Measurements from ENCODE around the gene ARHGAP26.

The ARHGAP26 gene

DNA sequence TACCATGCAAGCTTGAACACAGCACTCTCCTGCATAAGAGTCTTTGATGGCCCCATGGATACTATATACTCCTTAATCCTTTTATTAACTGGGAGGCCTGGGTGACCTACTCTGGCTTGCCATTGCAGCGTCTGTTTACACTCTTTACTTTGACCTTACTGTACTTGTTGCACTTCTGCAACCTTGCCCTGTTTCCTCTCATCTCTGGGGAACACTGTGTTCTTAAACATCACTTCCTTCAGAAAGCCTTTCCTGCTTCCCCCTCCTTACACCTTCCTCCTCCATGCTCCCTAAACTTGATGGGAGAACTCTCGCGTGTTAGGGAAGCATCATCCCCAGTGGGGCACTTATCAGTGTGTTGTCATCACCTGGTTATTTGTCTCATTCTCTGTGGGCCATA lies 411.0 kb downstream of the ARHGAP26 start:
- DNase-seq (ENCODE audit: low read depth in 2 of 2), result no peak

DNA sequence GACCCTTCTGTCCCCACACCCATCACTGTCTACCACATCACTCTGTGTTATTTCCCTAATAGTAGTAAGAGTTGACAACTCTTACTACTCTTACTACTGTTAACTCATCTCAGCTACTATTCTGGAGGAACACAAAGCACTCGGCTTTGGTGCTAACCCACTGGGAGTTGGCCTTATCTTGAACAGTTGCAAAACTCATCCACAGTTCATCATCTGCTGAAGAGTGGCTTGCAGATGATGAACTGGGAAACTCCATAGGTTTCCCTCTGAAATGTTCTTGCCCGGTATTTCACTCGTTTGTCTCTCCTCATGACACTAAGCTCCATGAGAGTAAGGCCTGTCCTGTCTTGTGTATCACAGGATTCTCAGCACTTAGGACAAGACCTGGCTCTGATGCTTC lies 411.9 kb downstream of the ARHGAP26 start:
- no peak for DNase-seq (ENCODE audit: low read depth in 2 of 2)

DNA sequence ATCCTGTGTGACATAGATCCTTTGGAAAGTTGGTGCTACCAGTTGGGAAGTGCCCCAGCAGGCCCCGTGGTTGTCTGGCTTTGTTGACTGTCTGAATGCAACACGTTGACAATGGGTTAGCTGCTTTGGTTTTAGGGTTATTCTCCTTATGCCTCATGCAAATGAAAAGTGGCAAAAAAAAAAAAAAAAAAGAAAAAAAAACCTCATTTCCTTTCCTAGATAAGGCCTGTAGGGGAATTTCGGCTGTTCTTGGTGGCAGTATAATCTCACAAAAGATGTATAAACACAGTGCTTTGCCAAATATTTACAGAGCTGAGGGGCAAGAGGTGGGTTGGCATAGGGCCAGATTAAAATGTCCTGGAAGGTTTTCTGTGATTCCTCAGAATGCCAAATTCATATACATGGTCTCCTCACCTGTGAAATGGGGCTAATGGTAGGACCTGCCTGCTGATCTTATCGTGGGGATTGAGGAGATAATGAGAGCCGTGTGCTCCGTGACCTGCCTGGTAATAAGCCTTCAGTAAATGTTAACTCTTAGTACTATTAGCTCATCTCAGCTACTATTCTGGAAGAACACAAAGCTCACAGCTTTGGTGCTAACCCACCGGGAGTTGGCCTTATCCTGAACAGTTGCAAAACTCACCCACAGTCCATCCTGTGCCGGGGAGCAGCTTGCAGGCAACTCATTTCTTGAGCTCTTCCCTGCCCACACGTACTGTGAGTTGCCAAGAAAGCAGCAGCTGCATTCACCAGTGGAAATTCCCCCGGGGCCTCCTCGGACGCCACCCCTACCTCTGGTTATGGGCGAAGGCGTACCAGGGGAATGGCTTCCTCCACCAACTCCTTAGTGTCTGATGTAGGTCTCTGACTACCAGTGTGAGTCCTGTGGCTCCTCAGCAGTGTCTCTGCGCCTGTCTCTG lies 413.0 kb downstream of the ARHGAP26 start:
- no peak for DNase-seq (ENCODE audit: low read depth in 2 of 2)

DNA sequence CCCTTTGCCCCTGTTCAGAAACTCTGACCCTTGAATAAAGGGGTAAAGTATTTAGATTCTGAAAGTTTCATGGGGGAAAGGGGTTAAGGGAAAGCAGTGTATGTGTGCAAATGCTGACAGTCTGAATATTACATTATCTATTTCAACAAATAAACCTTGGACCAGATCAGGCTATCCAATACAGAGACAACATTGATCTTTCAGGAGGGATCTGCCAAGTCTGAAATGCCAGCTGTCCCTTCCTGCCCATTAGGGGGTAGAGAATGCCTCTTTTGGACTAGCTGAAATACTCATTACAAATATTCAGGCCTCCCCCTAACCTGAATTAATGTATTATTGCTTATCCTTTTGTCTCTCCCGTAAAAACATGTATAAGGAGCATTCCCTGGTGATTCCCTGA lies 413.8 kb downstream of the ARHGAP26 start:
- DNase-seq (ENCODE audit: low read depth in 2 of 2), result no peak

DNA sequence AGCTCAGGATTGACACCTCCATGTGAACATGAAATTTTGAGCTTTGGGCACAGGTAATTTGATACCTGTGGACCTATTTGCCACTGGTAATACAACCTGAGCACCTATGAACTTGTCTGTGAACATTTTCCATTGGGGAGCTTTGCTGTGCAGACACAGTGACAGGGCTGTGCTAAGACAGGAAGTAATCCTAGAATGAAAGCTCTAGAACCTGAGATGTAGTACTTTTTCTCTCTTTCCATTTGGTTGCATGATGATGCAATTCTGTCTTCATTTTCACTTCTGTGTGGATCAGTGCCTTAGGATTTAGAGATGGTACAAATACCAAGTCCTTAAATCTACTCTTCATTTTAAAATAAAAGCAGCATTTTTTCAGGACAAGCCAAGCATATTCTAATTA lies 416.4 kb downstream of the ARHGAP26 start:
- DNase-seq (ENCODE audit: low read depth in 2 of 2), result no peak

DNA sequence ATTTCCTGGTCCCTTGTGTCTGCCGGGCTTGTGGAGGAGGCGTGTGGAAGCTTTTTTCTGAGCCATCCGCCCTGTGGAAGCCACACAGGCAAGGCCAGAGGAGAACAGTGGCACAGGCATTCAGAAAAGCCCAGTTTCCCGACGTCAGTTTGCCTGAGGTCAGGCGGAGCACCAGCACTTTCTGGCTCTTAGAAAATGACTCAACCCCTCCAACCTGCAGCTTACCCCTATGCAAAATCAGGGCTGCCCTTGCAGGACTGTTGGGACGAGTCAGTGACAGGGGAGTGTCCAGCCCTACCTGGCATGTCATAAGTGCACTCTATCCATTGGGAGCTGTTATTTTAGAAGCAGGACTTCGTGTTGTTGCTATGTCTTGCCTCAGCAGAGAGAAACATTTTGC lies 417.3 kb downstream of the ARHGAP26 start:
- no peak for DNase-seq (ENCODE audit: low read depth in 2 of 2)

DNA sequence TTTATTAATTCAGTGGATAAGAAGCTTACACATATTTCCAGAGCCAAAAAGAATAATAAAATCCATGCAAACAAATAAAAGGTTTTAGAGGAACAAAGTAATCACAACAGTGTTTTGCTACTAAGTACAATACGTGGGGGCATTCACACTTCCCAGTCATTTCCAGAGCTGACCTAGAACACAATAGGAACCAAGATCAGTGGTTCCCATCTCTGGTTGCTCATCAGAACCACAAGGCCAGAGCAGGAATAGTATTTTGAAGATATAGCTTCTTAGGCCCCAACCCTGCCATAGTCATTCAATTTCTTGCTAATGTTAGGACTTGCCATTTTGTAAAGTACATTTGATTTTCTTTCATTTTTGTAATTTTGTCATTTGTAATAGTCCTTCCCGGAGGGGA lies 417.9 kb downstream of the ARHGAP26 start:
- DNase-seq (ENCODE audit: low read depth in 2 of 2), result no peak

DNA sequence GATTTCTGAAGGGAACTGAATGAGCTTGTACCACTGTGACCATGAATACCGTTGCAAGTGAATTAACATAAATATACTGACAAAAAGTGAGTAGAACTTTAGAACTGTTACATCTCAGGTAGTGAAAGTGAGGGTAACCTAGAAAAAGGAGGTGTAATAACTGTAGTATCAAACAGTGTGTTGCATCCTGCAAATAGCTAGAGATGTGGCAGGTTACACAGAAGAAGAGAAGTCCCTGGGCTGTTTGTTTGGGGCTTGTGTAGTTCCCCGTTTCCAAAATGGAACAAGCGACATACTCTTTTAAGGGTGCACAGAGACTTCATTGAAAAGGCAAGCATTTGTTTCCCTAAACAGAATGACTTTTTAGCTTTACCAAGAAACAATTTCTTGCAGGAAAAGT lies 418.5 kb downstream of the ARHGAP26 start:
- DNase-seq (ENCODE audit: low read depth in 2 of 2), result no peak

DNA sequence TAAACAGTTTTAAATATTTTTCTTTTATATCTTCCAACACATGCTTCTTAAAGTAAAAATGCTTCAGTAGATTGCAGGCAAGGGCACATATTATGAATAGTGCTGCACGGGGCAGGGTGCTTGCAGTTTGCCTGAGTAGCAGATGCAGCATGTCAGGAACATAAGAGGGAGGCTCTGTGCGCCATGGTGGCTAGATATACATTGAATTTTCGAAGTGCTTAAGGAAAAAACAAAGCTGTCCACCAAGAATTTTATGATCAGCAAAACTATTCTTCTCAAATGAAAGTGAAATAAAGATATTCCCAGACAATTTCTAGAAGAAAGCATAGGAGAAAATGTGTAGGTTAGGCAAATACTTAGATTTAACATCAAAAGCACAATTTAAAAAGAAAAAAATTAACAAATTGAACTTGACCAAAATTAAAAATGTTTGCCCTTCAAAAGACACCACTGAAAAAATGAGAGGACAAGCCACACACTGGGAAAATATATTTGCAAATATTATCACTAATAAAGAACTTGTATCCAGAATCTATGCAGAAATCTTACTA lies 420.2 kb downstream of the ARHGAP26 start:
- DNase-seq (ENCODE audit: low read depth in 2 of 2), result no peak

DNA sequence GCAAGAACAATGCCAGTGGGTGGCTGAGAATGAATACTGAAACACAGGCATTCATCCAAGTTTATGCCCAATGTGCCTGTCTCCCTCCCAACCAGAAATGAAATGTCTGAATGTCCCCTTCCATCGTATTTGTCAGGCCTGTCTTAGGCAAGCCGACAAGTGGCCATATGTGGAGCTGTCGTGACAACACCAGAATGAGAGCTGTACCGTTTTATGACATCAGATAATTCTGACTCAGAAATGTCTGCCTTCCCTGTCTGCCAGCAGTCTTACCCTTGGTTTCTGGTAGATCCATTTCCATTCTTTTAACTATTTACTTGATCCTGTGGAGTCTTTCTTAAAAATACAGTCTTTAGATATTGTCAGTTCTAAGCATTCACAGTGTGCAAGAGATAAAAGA lies 421.5 kb downstream of the ARHGAP26 start:
- DNase-seq (ENCODE audit: low read depth in 2 of 2), result no peak

DNA sequence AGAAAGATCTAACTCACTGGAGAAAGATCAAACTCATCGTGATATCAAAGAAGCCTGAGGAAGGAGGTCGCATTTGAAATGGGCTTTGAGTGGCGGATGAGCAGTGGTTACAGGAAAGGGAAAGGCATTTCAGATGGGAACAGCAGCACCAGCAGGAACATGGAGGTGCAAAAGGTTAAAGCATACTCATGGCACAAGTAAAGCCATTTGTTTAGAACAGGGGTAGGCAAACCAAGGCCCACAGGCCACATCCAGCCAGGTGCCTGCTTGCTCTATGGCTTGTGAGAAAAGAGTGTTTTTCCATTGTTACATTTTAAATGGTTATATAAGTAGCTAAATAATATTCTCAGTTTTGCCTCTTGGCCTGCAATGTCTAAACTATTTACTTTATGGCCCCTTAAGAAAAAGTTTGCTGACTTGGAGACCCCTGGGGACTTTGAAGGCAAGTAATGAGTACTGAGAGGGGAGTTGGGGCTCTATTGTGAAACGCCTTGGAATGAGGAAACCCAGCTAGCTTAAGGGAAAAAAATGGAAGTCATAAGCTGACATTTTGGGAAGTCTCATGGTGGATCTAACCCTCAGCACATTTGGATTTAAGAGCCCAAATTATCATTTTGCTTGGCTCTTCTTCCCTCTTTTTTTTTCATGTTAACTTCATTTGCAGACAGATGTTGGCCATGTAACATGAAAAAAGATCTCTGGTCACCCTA lies 422.2 kb downstream of the ARHGAP26 start:
- DNase-seq (ENCODE audit: low read depth in 2 of 2), result no peak

DNA sequence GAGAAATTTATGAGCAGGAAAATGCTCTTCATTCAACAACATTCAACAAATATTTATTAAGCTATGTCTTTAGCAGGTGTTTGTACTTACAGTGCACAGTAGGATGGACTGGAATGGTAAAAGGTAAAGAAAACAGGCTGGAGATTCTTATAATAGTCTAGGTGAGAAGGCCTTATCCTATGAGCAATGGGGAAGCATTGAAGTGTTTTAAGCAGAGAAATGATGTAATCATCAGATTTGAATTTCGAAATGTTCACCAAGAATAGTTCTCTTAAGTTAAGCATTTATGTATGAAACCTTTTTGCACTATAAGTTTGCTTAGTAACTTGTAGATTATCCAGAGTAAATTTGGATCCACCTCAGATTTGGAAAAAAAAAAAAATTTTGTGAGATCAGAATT lies 424.0 kb downstream of the ARHGAP26 start:
- no peak for DNase-seq (ENCODE audit: low read depth in 2 of 2)

DNA sequence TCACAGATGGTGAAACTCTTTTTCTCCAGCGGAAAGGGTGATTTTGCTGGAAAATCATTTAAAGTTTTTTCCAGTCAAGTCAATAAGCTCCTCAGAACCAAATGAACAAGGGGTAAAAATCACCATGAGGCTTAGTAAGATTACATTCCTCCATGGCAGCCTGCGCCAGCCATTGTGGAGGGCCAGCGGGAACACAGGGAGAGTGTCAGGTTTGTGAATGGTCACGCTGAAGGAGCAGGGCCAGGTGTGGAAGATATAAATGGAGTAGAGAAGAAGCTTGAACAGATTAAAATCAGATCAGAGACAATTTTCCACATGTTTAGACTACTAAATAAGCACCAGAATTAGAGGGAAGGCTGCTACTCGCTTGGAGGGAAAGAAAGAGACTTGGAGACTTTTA lies 424.5 kb downstream of the ARHGAP26 start:
- DNase-seq (ENCODE audit: low read depth in 2 of 2), result no peak

DNA sequence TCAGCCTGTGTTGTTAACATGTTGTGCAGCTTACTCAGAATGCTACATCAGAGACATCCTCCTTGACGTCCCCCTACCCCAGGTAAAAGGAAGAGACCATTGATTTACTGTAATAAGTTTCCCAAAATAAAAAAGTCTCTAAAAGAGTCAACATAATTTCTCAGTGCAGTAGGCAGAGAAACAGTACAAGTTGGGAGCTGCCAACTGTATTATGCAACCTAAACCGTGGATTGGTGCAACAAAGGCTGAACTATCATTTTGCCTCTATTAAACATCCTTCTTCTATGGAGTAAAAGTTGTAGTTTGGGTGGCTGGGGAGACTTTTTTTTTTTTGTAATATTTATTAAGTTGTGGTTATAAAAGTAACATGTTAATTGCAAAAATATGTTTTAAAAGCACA lies 425.3 kb downstream of the ARHGAP26 start:
- DNase-seq (ENCODE audit: low read depth in 2 of 2), result no peak

DNA sequence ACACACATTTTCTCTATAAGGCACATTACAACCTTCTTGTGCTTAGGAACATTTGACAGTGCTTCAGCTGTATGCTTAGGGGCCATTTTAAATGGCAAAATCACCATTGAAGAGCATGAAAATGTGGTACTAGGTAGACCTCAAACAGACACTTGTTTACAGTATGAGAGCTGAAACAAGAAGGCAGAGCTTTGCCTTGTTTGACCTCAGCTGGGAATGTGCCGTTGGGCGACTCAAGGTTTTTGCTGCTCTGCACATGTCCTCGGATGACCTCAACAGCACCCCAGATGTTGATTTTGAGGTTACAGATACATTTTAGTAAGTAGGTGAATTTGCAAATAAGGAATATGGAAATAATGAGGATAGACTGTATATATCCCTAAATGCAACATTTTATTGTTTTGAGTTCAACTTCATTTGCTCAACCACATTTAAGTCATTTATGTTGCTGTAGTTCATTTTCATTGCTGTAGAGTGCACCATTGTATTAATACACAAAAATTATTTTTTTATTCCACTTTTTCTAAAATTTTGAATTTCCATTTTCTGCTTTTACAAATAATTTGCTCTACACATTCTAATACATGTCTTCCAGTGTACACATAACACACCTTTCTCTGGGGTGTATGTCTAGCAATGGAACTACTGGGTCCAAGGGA lies 426.6 kb downstream of the ARHGAP26 start:
- DNase-seq (ENCODE audit: low read depth in 2 of 2), result no peak

DNA sequence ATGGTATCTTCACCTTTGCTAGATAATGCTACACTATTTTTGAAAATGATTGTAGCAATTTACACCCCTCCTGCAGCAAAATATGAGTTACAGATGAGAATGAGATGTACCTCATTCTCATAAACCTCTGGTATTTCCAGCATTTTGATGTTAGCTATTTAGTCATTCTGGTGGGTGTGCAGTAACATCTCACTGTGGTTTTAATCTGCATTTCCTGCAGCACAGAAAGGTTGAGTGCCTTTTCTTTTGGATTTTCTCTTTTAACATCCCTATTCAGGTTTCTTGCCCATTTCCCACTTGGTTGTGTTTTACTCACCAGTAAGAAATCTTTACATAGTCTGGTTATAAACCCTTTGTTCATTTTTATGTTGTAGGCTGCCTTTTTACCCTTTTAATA lies 427.1 kb downstream of the ARHGAP26 start:
- no peak for DNase-seq (ENCODE audit: low read depth in 2 of 2)

DNA sequence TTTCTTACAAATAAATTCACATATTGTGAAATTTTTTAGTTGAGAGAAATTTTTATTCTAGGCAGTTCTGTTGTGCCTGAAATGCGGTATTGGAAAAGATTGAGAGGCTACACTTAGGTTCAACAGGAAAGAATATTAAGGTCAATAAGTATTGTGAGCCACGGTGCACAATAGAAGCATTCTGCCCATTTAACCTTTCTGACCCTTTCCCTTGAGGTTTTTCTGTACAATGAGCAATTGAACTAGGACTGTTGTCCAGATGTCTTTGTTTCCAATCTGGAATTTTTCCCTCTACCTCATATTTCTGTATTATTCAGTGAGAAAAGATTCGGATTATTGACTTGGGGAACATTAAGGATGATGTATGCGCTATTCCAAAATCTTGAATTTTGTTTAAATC lies 428.2 kb downstream of the ARHGAP26 start:
- DNase-seq (ENCODE audit: low read depth in 2 of 2), result no peak

DNA sequence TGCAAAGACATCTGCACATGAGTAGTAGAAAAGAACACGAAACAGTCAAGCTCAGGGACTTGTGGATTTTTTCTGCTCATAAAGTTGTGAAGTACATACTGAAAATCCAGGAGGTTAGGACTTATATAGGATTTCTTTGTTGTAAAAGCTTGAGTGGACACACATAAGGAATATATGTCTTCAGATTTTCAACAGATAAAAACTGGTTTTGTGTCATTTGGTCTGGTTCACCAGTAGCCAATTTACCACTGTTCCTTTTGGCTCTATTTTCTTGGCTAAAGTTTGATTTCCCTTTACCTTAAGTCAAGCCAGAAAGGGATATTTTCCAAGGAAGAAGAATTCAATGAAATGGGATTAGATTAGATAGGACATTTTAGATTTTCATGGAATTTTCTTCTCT lies 429.0 kb downstream of the ARHGAP26 start:
- DNase-seq (ENCODE audit: low read depth in 2 of 2), result no peak

DNA sequence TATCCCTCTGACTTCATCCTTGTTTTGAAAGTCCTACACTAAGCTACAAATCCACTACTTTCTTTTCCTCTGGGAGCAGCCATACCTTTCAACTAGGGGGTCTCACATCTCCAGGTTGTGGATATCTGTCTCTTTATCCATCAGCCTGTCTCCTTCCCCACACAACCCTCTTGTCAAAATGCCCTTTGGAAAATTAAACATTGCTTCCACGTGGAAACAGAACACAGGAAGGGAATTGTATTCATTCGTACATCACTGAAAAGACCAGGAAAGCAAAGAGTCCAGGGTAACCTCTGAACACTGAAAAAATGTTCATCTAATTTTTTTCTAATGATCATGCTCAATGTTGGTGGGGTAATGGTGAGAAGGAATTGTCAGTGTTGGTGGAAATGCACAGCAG lies 429.7 kb downstream of the ARHGAP26 start:
- no peak for DNase-seq (ENCODE audit: low read depth in 2 of 2)

DNA sequence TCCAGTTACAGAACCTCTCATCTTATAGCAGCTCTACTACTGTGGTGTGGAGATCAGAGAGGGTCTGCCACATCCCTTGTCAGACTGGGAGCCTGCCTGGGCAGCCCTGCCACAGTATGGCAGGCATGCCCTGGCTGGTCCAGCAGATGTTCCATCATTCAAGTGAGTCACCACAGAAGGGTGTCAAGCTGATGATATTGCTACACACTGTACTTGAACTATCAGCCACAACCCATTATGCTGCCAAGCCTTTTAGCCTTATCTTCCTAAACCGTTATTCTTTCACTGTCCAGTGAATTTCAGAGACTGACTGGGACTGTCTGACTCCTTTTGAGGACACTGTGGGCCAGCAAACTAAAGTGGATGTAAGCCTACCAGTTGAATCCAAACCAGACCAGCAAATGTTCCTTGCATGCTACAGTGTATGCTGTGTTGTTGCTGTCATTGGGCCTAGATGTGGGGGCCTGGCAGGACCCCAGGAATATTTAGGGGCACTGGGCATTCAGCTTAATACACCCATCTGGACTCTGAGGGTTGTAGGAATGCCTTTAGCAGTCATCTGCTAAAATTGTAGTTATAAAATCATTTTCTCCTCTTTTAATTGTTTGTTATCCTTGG lies 430.7 kb downstream of the ARHGAP26 start:
- DNase-seq (ENCODE audit: low read depth in 2 of 2), result no peak

DNA sequence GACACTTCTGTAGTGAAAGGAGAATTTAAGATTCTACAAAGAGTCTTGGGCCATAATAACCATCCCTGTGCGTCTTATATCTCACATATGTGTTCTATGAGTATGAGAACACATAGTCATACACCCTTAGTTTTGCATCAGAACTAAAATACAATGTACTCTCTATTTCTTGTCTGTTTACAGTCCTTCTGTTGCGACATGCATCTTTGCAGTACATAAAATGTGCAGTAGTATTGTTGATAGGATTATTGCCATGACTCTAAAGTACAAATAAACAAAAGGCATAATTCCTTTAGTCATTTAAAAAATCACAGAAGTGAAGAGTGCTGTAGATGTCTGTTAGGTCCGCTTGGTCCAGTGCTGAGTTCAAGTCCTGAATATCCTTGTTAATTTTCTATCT lies 431.4 kb downstream of the ARHGAP26 start:
- DNase-seq (ENCODE audit: low read depth in 2 of 2), result no peak
